ENCODE data around the gene UTS2R. TPM values are rescaled to one million over a fixed set of nuclear protein-coding genes. Genes with fewer than 3 reads are reported as not detected.
"Not testable (repeated sequence)": the region's sequence is repeated elsewhere in the genome, so short reads cannot be mapped to it uniquely, and the experiment has no call there.

UTS2R gene
- total and polyA plus RNA-seq, 7 donors = 0.10 to 3.8 (median 0.70) TPM; not detected in 3

GRCh38 chr17:82410014-82410716 lies 38.6 kb downstream of the UTS2R start:
- intact Hi-C loops (cut with DNase I) = no loop called here
- no peak for TF ChIP-seq CTCF (IDR thresholded peaks at IDR 0.05)
- WGBS, 3 donors = 84 to 88% (median 85%) methylated on average over 14 of the region's 14 CpGs
- Histone ChIP-seq H3K27ac (no peak overlapping the region), H3K9me3 (no peaks in the 10 kb centered on the region), H3K27me3 (ENCODE audit: insufficient read depth in 3 of 3, low read length in 2 of 3) (no peaks in the 10 kb centered on the region), H3K4me1 (peaks cover 10% of the 10 kb centered on the region), H3K4me3 (no peak overlapping the region), H3K36me3 (ENCODE audit: insufficient read depth in 1 of 2, low read depth in 1 of 2) (peaks cover 0 to 34% of the 10 kb centered on the region in 2 donors)
- ATAC-seq = no peak
- no peak for DNase-seq

GRCh38 chr17:82411396-82412053 lies 40.0 kb downstream of the UTS2R start:
- H3K4me1 ChIP-seq = peaks cover 10% of the 10 kb centered on the region
- no peak for DNase-seq
- H3K36me3 ChIP-seq (ENCODE audit: insufficient read depth in 1 of 2, low read depth in 1 of 2) = peaks cover 0 to 37% of the 10 kb centered on the region in 2 donors
- no peaks in the 10 kb centered on the region for H3K9me3 ChIP-seq
- WGBS, 3 donors = 80 to 86% (median 80%) methylated on average over 24 of the region's 24 CpGs
- TF ChIP-seq CTCF (IDR thresholded peaks at IDR 0.05) = no peak
- H3K27me3 ChIP-seq (ENCODE audit: insufficient read depth in 3 of 3, low read length in 2 of 3) = no peaks in the 10 kb centered on the region
- intact Hi-C loops (cut with DNase I) = no loop called here
- no peak for ATAC-seq
- H3K27ac ChIP-seq = no peak overlapping the region
- no peak overlapping the region for H3K4me3 ChIP-seq

GRCh38 chr17:82412081-82412480 lies 40.5 kb downstream of the UTS2R start:
- H3K9me3 ChIP-seq; H3K4me3 ChIP-seq; intact Hi-C loops (cut with DNase I); DNase-seq; ATAC-seq; H3K4me1 ChIP-seq; H3K27ac ChIP-seq; H3K27me3 ChIP-seq (ENCODE audit: insufficient read depth in 3 of 3, low read length in 2 of 3): not testable (repeated sequence)
- 89 to 91% (median 90%) methylated on average over 15 to 16 of the region's 16 CpGs for WGBS, 3 donors
- peaks cover 0 to 37% of the 10 kb centered on the region in 2 donors for H3K36me3 ChIP-seq (ENCODE audit: insufficient read depth in 1 of 2, low read depth in 1 of 2)

GRCh38 chr17:82412535-82413520 lies 41.3 kb downstream of the UTS2R start:
- H3K4me1 ChIP-seq = peaks cover 5% of the 10 kb centered on the region
- H3K9me3 ChIP-seq = no peaks in the 10 kb centered on the region
- no peak overlapping the region for H3K27ac ChIP-seq
- no peaks in the 10 kb centered on the region for H3K27me3 ChIP-seq (ENCODE audit: insufficient read depth in 3 of 3, low read length in 2 of 3)
- intact Hi-C loops (cut with DNase I) = no loop called here
- ATAC-seq (no peak), DNase-seq (no peak)
- 81 to 86% (median 84%) methylated on average over 29 of the region's 29 CpGs for WGBS, 3 donors
- H3K4me3 ChIP-seq = no peak overlapping the region
- TF ChIP-seq CTCF (IDR thresholded peaks at IDR 0.05) = no peak
- peaks cover 0 to 37% of the 10 kb centered on the region in 2 donors for H3K36me3 ChIP-seq (ENCODE audit: insufficient read depth in 1 of 2, low read depth in 1 of 2)
